ENCODE measurements around the gene CAMKMT.

DNA sequence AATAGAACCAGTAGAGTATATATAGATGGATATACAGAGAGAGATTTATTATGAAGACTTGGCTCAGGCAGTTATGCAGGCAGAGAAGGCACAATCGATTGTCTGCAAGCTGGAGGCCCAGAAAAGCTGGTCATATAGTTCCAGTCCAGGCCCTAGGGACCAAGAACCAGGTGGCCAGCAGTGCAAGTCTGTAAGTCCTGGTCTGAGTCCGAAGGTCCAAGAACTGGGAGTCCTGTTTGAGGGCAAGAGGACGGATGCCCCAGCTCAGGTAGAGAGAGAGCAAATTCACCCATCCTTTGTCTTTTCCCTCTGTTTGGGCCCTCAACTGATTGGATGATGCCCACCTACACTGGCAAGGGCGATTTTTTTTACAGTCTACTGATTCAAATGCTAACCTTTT is 164.6 kb downstream of the CAMKMT start:
- no peak for TF ChIP-seq POLR2A (IDR thresholded peaks at IDR 0.05)
- TF ChIP-seq, protein P1, sequence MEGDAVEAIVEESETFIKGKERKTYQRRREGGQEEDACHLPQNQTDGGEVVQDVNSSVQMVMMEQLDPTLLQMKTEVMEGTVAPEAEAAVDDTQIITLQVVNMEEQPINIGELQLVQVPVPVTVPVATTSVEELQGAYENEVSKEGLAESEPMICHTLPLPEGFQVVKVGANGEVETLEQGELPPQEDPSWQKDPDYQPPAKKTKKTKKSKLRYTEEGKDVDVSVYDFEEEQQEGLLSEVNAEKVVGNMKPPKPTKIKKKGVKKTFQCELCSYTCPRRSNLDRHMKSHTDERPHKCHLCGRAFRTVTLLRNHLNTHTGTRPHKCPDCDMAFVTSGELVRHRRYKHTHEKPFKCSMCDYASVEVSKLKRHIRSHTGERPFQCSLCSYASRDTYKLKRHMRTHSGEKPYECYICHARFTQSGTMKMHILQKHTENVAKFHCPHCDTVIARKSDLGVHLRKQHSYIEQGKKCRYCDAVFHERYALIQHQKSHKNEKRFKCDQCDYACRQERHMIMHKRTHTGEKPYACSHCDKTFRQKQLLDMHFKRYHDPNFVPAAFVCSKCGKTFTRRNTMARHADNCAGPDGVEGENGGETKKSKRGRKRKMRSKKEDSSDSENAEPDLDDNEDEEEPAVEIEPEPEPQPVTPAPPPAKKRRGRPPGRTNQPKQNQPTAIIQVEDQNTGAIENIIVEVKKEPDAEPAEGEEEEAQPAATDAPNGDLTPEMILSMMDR (IDR thresholded peaks at IDR 0.05): no peak
- no peak for TF ChIP-seq POLR2AphosphoS5 (IDR thresholded peaks at IDR 0.05)
